Neural cell (in vitro differentiated cells): ENCODE results near the gene D2HGDH. TPM values are rescaled to one million over a fixed set of nuclear protein-coding genes. Genes with fewer than 3 reads are reported as not detected.

Experiments
- H2AFZ ChIP-seq: fragments of 200-600, 300-800 bp; sonication (generic), shearing (Covaris generic); 2 replicates; pipeline ENCODE4 v1.6.0; 2014; ENCODE audit warnings: low read depth, mild to moderate bottlenecking, antibody characterized with exemption, low read length, moderate library complexity
- H3F3A ChIP-seq: fragments of 200-600 bp; shearing (Covaris generic); 2 replicates; pipeline ENCODE4 v1.6.1; 2016; ENCODE audit warnings: mild to moderate bottlenecking, moderate library complexity, mixed read lengths, antibody characterized with exemption, low read length; ENCODE audit not compliant: insufficient read depth, poor library complexity, severe bottlenecking
- H3K27ac ChIP-seq: fragments of 200-600, 300-800 bp; sonication (generic), shearing (Covaris generic); 2 replicates; pipeline ENCODE4 v1.5.1; 2014; ENCODE audit warnings: mild to moderate bottlenecking, low read length, moderate library complexity
- H3K27me3 ChIP-seq: fragments of 300-800, 200-600 bp; sonication (generic), shearing (Covaris generic); 2 replicates; pipeline ENCODE4 v1.6.0; 2014; ENCODE audit warnings: mild to moderate bottlenecking, low read depth, low read length, moderate library complexity; ENCODE audit not compliant: insufficient read depth
- H3K36me3 ChIP-seq: fragments of 300-800, 200-600 bp; sonication (generic), shearing (Covaris generic); 2 replicates; pipeline ENCODE4 v1.5.1; 2014; ENCODE audit warnings: mild to moderate bottlenecking, antibody characterized with exemption, low read length, moderate library complexity; ENCODE audit not compliant: insufficient read depth
- H3K4me2 ChIP-seq: fragments of 300-800, 200-600 bp; sonication (generic), shearing (Covaris generic); 2 replicates; pipeline ENCODE4 v1.6.0; 2014; ENCODE audit warnings: mild to moderate bottlenecking, low read length
- H3K4me3 ChIP-seq: fragments of 300-800, 200-600 bp; sonication (generic), shearing (Covaris generic); 2 replicates; pipeline ENCODE4 v1.5.1; 2014; ENCODE audit warnings: mild to moderate bottlenecking, low read length, moderate library complexity
- H3K79me2 ChIP-seq: fragments of 200-600 bp; shearing (Covaris generic); replicated peaks from 2 replicates; pipeline ENCODE4 v1.6.0; 2014; ENCODE audit warnings: mild to moderate bottlenecking, low read length, moderate library complexity; ENCODE audit not compliant: insufficient read depth
- H3K9ac ChIP-seq: fragments of 300-800, 200-600 bp; sonication (generic), shearing (Covaris generic); 2 replicates; pipeline ENCODE4 v1.6.1; 2016; ENCODE audit warnings: mild to moderate bottlenecking, low read length, mixed read lengths
- H3K9me2 ChIP-seq: fragments of 200-600 bp; shearing (Covaris generic); 2 replicates; pipeline ENCODE4 v1.6.1; 2016; ENCODE audit warnings: mild to moderate bottlenecking, low read length, mixed read lengths; ENCODE audit not compliant: insufficient read depth
- H3K9me3 ChIP-seq: fragments of 200-600, 300-800 bp; sonication (generic), shearing (Covaris generic); 2 replicates; pipeline ENCODE4 v1.6.1; 2016; ENCODE audit warnings: mild to moderate bottlenecking, mixed run types, low read length, moderate library complexity, mixed read lengths
- H4K20me1 ChIP-seq: fragments of 200-600 bp; shearing (Covaris generic); 2 replicates; pipeline ENCODE4 v1.6.1; 2016; ENCODE audit warnings: mild to moderate bottlenecking, mixed run types; ENCODE audit not compliant: insufficient read depth
- CTCF ChIP-seq: fragments of 450-650 bp; IDR thresholded peaks from 2 replicates; pipeline ENCODE4 v1.5.1; 2014; ENCODE audit warnings: antibody characterized with exemption, mild to moderate bottlenecking, moderate library complexity; ENCODE audit not compliant: poor library complexity, severe bottlenecking
- EP300 ChIP-seq: fragments of 450-650 bp; conservative IDR thresholded peaks from 2 replicates; pipeline ENCODE4 v1.6.1; 2014; ENCODE audit warnings: antibody characterized with exemption, mild to moderate bottlenecking, moderate library complexity; ENCODE audit not compliant: poor library complexity, severe bottlenecking
- EZH2 ChIP-seq: fragments of 200-600, 300-800 bp; shearing (Covaris generic), sonication (generic); IDR thresholded peaks from 2 replicates; pipeline ENCODE4 v1.6.1; 2014; ENCODE audit warnings: antibody characterized with exemption, low read length, borderline replicate concordance, mild to moderate bottlenecking; ENCODE audit not compliant: insufficient read depth, poor library complexity, severe bottlenecking
- MXI1 ChIP-seq: fragments of 450-650 bp; conservative IDR thresholded peaks from 2 replicates; pipeline ENCODE4 v1.6.1; 2014; ENCODE audit warnings: antibody characterized with exemption, mild to moderate bottlenecking; ENCODE audit not compliant: poor library complexity, severe bottlenecking
- POLR2AphosphoS5 ChIP-seq: IDR thresholded peaks from 2 replicates; pipeline ENCODE4 v1.6.1; 2012
- RAD21 ChIP-seq: fragments of 450-650 bp; conservative IDR thresholded peaks from 2 replicates; pipeline ENCODE4 v1.6.1; 2014; ENCODE audit warnings: antibody characterized with exemption, mild to moderate bottlenecking, moderate library complexity
- REST ChIP-seq: IDR thresholded peaks from 2 replicates; pipeline ENCODE4 v1.6.1; 2012; ENCODE audit warnings: borderline replicate concordance
- SMC3 ChIP-seq: fragments of 450-650 bp; conservative IDR thresholded peaks from 2 replicates; pipeline ENCODE4 v1.6.1; 2014; ENCODE audit warnings: antibody characterized with exemption, mild to moderate bottlenecking, moderate library complexity; ENCODE audit not compliant: poor library complexity
- TAF1 ChIP-seq: IDR thresholded peaks from 2 replicates; pipeline ENCODE4 v1.6.1; 2012; ENCODE audit warnings: low read depth
- polyA plus RNA-seq: library from polyadenylated mRNA; depleted of rRNA; stranded (reverse); fragments of >200 nt; gene quantifications from 2 replicates; pipeline ENCODE4 v1.2.3, GENCODE V29; 2014

D2HGDH gene
- polyA plus RNA-seq, 1 donor from 2014 or later: 12.6 TPM

DNA sequence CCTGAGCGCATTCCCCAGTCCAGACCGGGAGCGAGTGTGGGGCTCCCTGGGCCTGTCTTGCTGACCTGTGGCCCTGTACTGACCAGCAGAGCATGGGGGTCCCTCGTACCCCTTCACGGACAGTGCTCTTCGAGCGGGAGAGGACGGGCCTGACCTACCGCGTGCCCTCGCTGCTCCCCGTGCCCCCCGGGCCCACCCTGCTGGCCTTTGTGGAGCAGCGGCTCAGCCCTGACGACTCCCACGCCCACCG lies 79.9 kb downstream of the D2HGDH start:
- Histone ChIP-seq H3K27ac (no peak overlapping the region), H3K4me3 (no peak overlapping the region), H2AFZ (no peak overlapping the region), H3K27me3 (no peaks in the 10 kb centered on the region), H3K9ac (no peak overlapping the region), H3F3A (no peaks in the 10 kb centered on the region), H4K20me1 (no peaks in the 10 kb centered on the region), H3K79me2 (no peaks in the 10 kb centered on the region), H3K9me3 (no peaks in the 10 kb centered on the region), H3K4me2 (no peak overlapping the region), H3K9me2 (no peaks in the 10 kb centered on the region), H3K36me3 (no peaks in the 10 kb centered on the region)
- TF ChIP-seq CTCF (no peak), SMC3 (no peak), POLR2AphosphoS5 (no peak), TAF1 (no peak), EZH2 (no peak), RAD21 (no peak), REST (no peak), EP300 (no peak), MXI1 (no peak)

DNA sequence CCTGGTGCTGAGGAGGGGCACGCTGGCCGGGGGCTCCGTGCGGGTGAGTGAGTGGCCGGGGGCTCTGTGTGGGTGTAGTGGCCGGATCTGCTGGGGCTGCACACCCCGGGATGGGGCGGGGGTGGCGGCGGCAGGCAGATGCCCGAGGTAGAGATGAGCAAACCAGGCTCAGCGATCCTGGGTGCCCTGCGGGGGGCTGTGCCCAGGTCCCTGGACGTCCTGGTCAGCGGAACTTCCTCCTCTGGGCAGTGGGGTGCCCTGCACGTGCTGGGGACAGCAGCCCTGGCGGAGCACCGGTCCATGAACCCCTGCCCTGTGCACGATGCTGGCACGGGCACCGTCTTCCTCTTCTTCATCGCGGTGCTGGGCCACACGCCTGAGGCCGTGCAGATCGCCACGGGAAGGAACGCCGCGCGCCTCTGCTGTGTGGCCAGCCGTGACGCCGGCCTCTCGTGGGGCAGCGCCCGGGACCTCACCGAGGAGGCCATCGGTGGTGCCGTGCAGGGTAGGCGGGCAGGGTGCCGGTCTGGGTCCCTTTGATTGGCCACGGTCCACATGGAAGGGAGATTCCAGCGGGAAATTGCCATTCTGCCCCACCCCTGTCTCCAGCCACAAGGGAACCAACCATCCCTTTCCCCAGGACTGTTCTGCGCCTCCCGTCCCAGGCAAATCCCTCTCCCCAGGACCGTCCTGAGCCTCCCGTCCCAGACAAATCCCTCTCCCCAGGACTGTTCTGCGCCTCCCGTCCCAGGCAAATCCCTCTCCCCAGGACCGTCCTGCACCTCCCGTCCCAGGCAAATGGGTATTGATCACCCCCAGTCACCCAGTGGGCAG lies 80.4 kb downstream of the D2HGDH start:
- Histone ChIP-seq H4K20me1 (no peaks in the 10 kb centered on the region), H3K36me3 (no peaks in the 10 kb centered on the region), H3K9me2 (no peaks in the 10 kb centered on the region), H3K27ac (no peak overlapping the region), H3K27me3 (no peaks in the 10 kb centered on the region), H3K4me3 (no peak overlapping the region), H3K79me2 (no peaks in the 10 kb centered on the region), H2AFZ (no peak overlapping the region), H3F3A (no peaks in the 10 kb centered on the region), H3K4me2 (no peak overlapping the region), H3K9me3 (no peaks in the 10 kb centered on the region), H3K9ac (no peak overlapping the region)
- TF ChIP-seq MXI1: no peak
- no peak for TF ChIP-seq EZH2
- TF ChIP-seq CTCF: no peak
- no peak for TF ChIP-seq POLR2AphosphoS5
- TF ChIP-seq RAD21: no peak
- TF ChIP-seq SMC3: no peak
- no peak for TF ChIP-seq REST
- no peak for TF ChIP-seq TAF1
- TF ChIP-seq EP300: no peak
